HEK293 (cell line): ENCODE results near the gene LRP6.

Experiments
- CTCF ChIA-PET: fragments of 350-600 bp; formaldehyde crosslinking; extraction: SDS; loops from one replicate; lab custom pipeline; 2021; ENCODE audit warnings: antibody characterized with exemption; lab: Yijun Ruan, JAX
- POLR2A ChIA-PET: fragments of 300-600 bp; formaldehyde crosslinking; extraction: SDS; loops from one replicate; lab custom pipeline; 2020; ENCODE audit warnings: antibody characterized with exemption, inconsistent platforms; lab: Yijun Ruan, JAX
- H3K27ac ChIP-seq: fragments of 200-500 bp; sonication (Bioruptor generic); 2 replicates; pipeline ENCODE4 v1.5.1; 2014; ENCODE audit warnings: low read depth, low read length, control low read depth, inconsistent platforms; ENCODE audit errors: extremely low read depth
- H3K36me3 ChIP-seq, 2 experiments: fragments of 200-500 bp in 1 of 2; sonication (Bioruptor generic) in 1 of 2; 1 replicate in 1 of 2; 2 replicates in 1 of 2; pipeline ENCODE4 v1.5.1; 2014 to 2017; ENCODE audit warnings: inconsistent platforms in 2 of 2, low read length in 2 of 2; ENCODE audit not compliant: control insufficient read depth in 2 of 2, insufficient read depth in 1 of 2
- H3K4me1 ChIP-seq: fragments of 200-500 bp; sonication (Bioruptor generic); 2 replicates; pipeline ENCODE4 v1.5.1; 2014; ENCODE audit warnings: mild to moderate bottlenecking, low read length, inconsistent platforms; ENCODE audit not compliant: control insufficient read depth, insufficient read depth
- H3K4me3 ChIP-seq: 2 replicates; pipeline ENCODE4 v1.5.1; 2011; ENCODE audit warnings: low read depth, mild to moderate bottlenecking, control low read depth, low read length, moderate library complexity
- H3K9me3 ChIP-seq: fragments of 200-500 bp; sonication (Bioruptor generic); 2 replicates; pipeline ENCODE4 v1.5.1; 2014; ENCODE audit warnings: low read depth, low read length, inconsistent platforms; ENCODE audit not compliant: control insufficient read depth, insufficient read depth
- HOXA7 ChIP-seq: sonication (generic); formaldehyde crosslinking; IDR thresholded peaks from 2 replicates; pipeline ENCODE4 v1.8.1; 2022; ENCODE audit warnings: missing genetic modification reagents, borderline replicate concordance
- HOXC10 ChIP-seq: sonication (generic); formaldehyde crosslinking; IDR thresholded peaks from 2 replicates; pipeline ENCODE4 v1.8.1; 2023; ENCODE audit warnings: mild to moderate bottlenecking, missing genetic modification reagents
- MYNN ChIP-seq: fragments of 450-650 bp; formaldehyde crosslinking; IDR thresholded peaks from 2 replicates; pipeline ENCODE4 v1.5.1; 2016; ENCODE audit warnings: missing biosample characterization, missing genetic modification characterization, borderline replicate concordance
- OVOL3 ChIP-seq: fragments of 450-650 bp; formaldehyde crosslinking; IDR thresholded peaks from 2 replicates; pipeline ENCODE4 v1.5.1; 2016; ENCODE audit warnings: missing biosample characterization, missing genetic modification characterization
- PRDM1 ChIP-seq: fragments of 450-650 bp; formaldehyde crosslinking; IDR thresholded peaks from 2 replicates; pipeline ENCODE4; 2016; ENCODE audit warnings: missing biosample characterization, missing genetic modification characterization
- SCRT1 ChIP-seq: fragments of 450-650 bp; formaldehyde crosslinking; IDR thresholded peaks from 2 replicates; pipeline ENCODE4 v1.5.1; 2016; ENCODE audit warnings: missing biosample characterization, missing genetic modification characterization, borderline replicate concordance
- SETDB1 ChIP-seq: IDR thresholded peaks from one replicate; pipeline ENCODE4 v1.6.1; 2017; ENCODE audit warnings: mild to moderate bottlenecking, low read length, moderate library complexity, mixed read lengths; ENCODE audit not compliant: insufficient read length
- SP3 ChIP-seq: fragments of 450-650 bp; formaldehyde crosslinking; IDR thresholded peaks from 2 replicates; pipeline ENCODE4 v1.5.1; 2016; ENCODE audit warnings: missing biosample characterization, missing genetic modification characterization
- ZNF132 ChIP-seq: fragments of 450-650 bp; formaldehyde crosslinking; IDR thresholded peaks from 2 replicates; pipeline ENCODE4 v1.5.1; 2017; ENCODE audit warnings: missing biosample characterization, missing genetic modification characterization, borderline replicate concordance
- ZNF146 ChIP-seq: fragments of 450-650 bp; formaldehyde crosslinking; IDR thresholded peaks from 2 replicates; pipeline ENCODE4 v1.5.1; 2016; ENCODE audit warnings: missing biosample characterization, missing genetic modification characterization
- ZNF211 ChIP-seq: fragments of 450-650 bp; formaldehyde crosslinking; IDR thresholded peaks from 2 replicates; pipeline ENCODE4 v1.5.1; 2016; ENCODE audit warnings: low read depth, missing biosample characterization, missing genetic modification characterization
- ZNF24 ChIP-seq: fragments of 450-650 bp; formaldehyde crosslinking; IDR thresholded peaks from 2 replicates; pipeline ENCODE4 v1.5.1; 2016; ENCODE audit warnings: missing biosample characterization, missing genetic modification characterization
- ZNF248 ChIP-seq: fragments of 450-650 bp; formaldehyde crosslinking; IDR thresholded peaks from 2 replicates; pipeline ENCODE4 v1.5.1; 2017; ENCODE audit warnings: missing biosample characterization, missing genetic modification characterization
- ZNF26 ChIP-seq: fragments of 450-650 bp; formaldehyde crosslinking; IDR thresholded peaks from 2 replicates; pipeline ENCODE4 v1.5.1; 2016; ENCODE audit warnings: missing biosample characterization, missing genetic modification characterization
- ZNF302 ChIP-seq: fragments of 450-650 bp; formaldehyde crosslinking; IDR thresholded peaks from 2 replicates; pipeline ENCODE4 v1.5.1; 2016; ENCODE audit warnings: missing biosample characterization, missing genetic modification characterization, low read depth
- ZNF423 ChIP-seq: fragments of 450-650 bp; formaldehyde crosslinking; IDR thresholded peaks from 2 replicates; pipeline ENCODE4 v1.5.1; 2016; ENCODE audit warnings: missing biosample characterization, missing genetic modification characterization
- ZNF426 ChIP-seq: fragments of 450-650 bp; formaldehyde crosslinking; IDR thresholded peaks from 2 replicates; pipeline ENCODE4 v1.5.1; 2017; ENCODE audit warnings: missing biosample characterization, missing genetic modification characterization, mild to moderate bottlenecking, inconsistent platforms, moderate library complexity
- ZNF530 ChIP-seq: fragments of 450-650 bp; formaldehyde crosslinking; IDR thresholded peaks from 2 replicates; pipeline ENCODE4 v1.5.1; 2016; ENCODE audit warnings: low read depth, missing biosample characterization, missing genetic modification characterization
- ZNF707 ChIP-seq: fragments of 450-650 bp; formaldehyde crosslinking; IDR thresholded peaks from 2 replicates; pipeline ENCODE4 v1.5.1; 2016; ENCODE audit warnings: missing biosample characterization, missing genetic modification characterization
- ZNF747 ChIP-seq: fragments of 450-650 bp; formaldehyde crosslinking; IDR thresholded peaks from 2 replicates; pipeline ENCODE4 v1.5.1; 2016; ENCODE audit warnings: missing biosample characterization, missing genetic modification characterization
- ZNF791 ChIP-seq: fragments of 450-650 bp; formaldehyde crosslinking; IDR thresholded peaks from 2 replicates; pipeline ENCODE4 v1.5.1; 2016; ENCODE audit warnings: missing biosample characterization, missing genetic modification characterization
- ZSCAN16 ChIP-seq: fragments of 450-650 bp; formaldehyde crosslinking; IDR thresholded peaks from 2 replicates; pipeline ENCODE4 v1.5.1; 2016; ENCODE audit warnings: missing biosample characterization, missing genetic modification characterization
- ZXDB ChIP-seq: fragments of 450-650 bp; formaldehyde crosslinking; IDR thresholded peaks from 2 replicates; pipeline ENCODE4 v1.5.1; 2016; ENCODE audit warnings: missing biosample characterization, missing genetic modification characterization

Gene LRP6

GRCh38 chr12:12239127-12239526 lies 27.7 kb downstream of the LRP6 start:
- ChIA-PET POLR2A (interaction anchor here (1.6 kb wide), 1 partner anchor 29 kb away, joined by 4 read pairs; no protein-coding TSS in a partner anchor), CTCF (interaction anchor here (0.9 to 1.1 kb wide), 3 partner anchors 9 to 12 kb away, joined by 3 to 4 read pairs (median 3); no protein-coding TSS in a partner anchor)
- Histone ChIP-seq H3K9me3 (no peaks in the 10 kb centered on the region; the same call in 1 of the 2 replicates), H3K4me3 (no peak overlapping the region), H3K36me3 (peaks cover 0 to 5% of the 10 kb centered on the region in 2 experiments; a peak in 1 of 3 replicates), H3K27ac (no peak overlapping the region), H3K4me1 (peaks cover 19% of the 10 kb centered on the region)
- TF ChIP-seq ZSCAN16 (tag by site-specific recombination) (no peak), ZNF302 (tag by site-specific recombination) (no peak), MYNN (tag by site-specific recombination) (no peak), OVOL3 (tag by site-specific recombination) (no peak), ZNF423 (tag by site-specific recombination) (no peak), ZNF146 (tag by site-specific recombination) (no peak), SP3 (no peak), ZNF132 (tag by site-specific recombination) (no peak), ZNF707 (tag by site-specific recombination) (no peak), ZNF791 (no peak), ZNF530 (tag by site-specific recombination) (no peak), ZNF24 (no peak), ZNF248 (tag by site-specific recombination) (no peak), ZNF26 (tag by site-specific recombination) (no peak)

GRCh38 chr12:12238605-12239004 lies 28.2 kb downstream of the LRP6 start:
- Histone ChIP-seq H3K4me1 (peaks cover 19% of the 10 kb centered on the region), H3K27ac (no peak overlapping the region), H3K4me3 (no peak overlapping the region), H3K36me3 (no peaks in the 10 kb centered on the region), H3K9me3 (no peaks in the 10 kb centered on the region; the same call in 1 of the 2 replicates)
- ChIA-PET POLR2A (interaction anchor here (1.6 kb wide), 1 partner anchor 29 kb away, joined by 4 read pairs; no protein-coding TSS in a partner anchor), CTCF (interaction anchor here (0.9 to 1.1 kb wide), 2 partner anchors 9 to 12 kb away, joined by 3 to 4 read pairs; no protein-coding TSS in a partner anchor)
- TF ChIP-seq ZNF211 (tag by site-specific recombination) (no peak), SCRT1 (tag by site-specific recombination) (no peak), SETDB1 (peak; percentile 70), HOXC10 (no peak), HOXA7 (CRISPR knock-in tag) (no peak)

GRCh38 chr12:12236896-12237295 lies 29.9 kb downstream of the LRP6 start:
- H3K36me3 ChIP-seq, result no peaks in the 10 kb centered on the region
- CTCF ChIA-PET, result no interaction called here
- H3K9me3 ChIP-seq, result no peaks in the 10 kb centered on the region; the same call in 1 of the 2 replicates
- H3K4me3 ChIP-seq, result no peak overlapping the region
- no peak overlapping the region for H3K27ac ChIP-seq
- H3K4me1 ChIP-seq, result peaks cover 12% of the 10 kb centered on the region
- TF ChIP-seq ZNF426 (tag by site-specific recombination) (no peak), ZXDB (tag by site-specific recombination) (no peak), ZNF747 (no peak), PRDM1 (tag by site-specific recombination) (no peak)
- TF ChIP-seq, all 188 proteins: peak for 0
- POLR2A ChIA-PET, result interaction anchor here (0.6 kb wide), 1 partner anchor 106 kb away, joined by 3 read pairs; no protein-coding TSS in a partner anchor
